ENCODE data around the gene GALNT13.

Gene GALNT13

GRCh38 chr2:154207288-154208047, 335.7 kb downstream of the GALNT13 start:
- Histone ChIP-seq H3K27me3 (ENCODE audit: low read length) (no peaks in the 10 kb centered on the region), H3K9ac (ENCODE audit: low read length) (no peak overlapping the region), H2AFZ (ENCODE audit: low read depth, low read length, severe bottlenecking) (no peak overlapping the region), H4K20me1 (ENCODE audit: low read depth, low read length) (no peaks in the 10 kb centered on the region), H3K4me2 (ENCODE audit: low read depth, low read length, poor library complexity, severe bottlenecking) (no peak overlapping the region), H3K79me2 (ENCODE audit: insufficient read depth, low read length) (no peaks in the 10 kb centered on the region), H3K9me2 (replicated peaks; ENCODE audit: insufficient read depth, low read length) (no peaks in the 10 kb centered on the region), H3K36me3 (ENCODE audit: low read length) (no peaks in the 10 kb centered on the region), H3K27ac (ENCODE audit: low read depth, low read length) (no peak overlapping the region), H3F3A (ENCODE audit: insufficient read depth) (no peaks in the 10 kb centered on the region), H3K9me3 (ENCODE audit: insufficient read depth, low read length) (no peaks in the 10 kb centered on the region), H3K4me3 (ENCODE audit: insufficient read depth, low read length, poor library complexity, severe bottlenecking) (no peak overlapping the region)
- TF ChIP-seq EZH2phosphoT487 (conservative IDR thresholded peaks at IDR 0.05; ENCODE audit: low read length), result no peak
- TF ChIP-seq, protein P1, sequence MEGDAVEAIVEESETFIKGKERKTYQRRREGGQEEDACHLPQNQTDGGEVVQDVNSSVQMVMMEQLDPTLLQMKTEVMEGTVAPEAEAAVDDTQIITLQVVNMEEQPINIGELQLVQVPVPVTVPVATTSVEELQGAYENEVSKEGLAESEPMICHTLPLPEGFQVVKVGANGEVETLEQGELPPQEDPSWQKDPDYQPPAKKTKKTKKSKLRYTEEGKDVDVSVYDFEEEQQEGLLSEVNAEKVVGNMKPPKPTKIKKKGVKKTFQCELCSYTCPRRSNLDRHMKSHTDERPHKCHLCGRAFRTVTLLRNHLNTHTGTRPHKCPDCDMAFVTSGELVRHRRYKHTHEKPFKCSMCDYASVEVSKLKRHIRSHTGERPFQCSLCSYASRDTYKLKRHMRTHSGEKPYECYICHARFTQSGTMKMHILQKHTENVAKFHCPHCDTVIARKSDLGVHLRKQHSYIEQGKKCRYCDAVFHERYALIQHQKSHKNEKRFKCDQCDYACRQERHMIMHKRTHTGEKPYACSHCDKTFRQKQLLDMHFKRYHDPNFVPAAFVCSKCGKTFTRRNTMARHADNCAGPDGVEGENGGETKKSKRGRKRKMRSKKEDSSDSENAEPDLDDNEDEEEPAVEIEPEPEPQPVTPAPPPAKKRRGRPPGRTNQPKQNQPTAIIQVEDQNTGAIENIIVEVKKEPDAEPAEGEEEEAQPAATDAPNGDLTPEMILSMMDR (IDR thresholded peaks at IDR 0.05; ENCODE audit: insufficient read depth, low read length, poor library complexity, severe bottlenecking), result no peak

- no peak overlapping the region for H2AFZ ChIP-seq (ENCODE audit: low read depth, low read length, severe bottlenecking)
- no peaks in the 10 kb centered on the region for H3F3A ChIP-seq (ENCODE audit: insufficient read depth)
- H3K9me3 ChIP-seq (ENCODE audit: insufficient read depth, low read length), result no peaks in the 10 kb centered on the region
- no peaks in the 10 kb centered on the region for H3K36me3 ChIP-seq (ENCODE audit: low read length)
- H3K27me3 ChIP-seq (ENCODE audit: low read length), result no peaks in the 10 kb centered on the region
- no peak overlapping the region for H3K4me2 ChIP-seq (ENCODE audit: low read depth, low read length, poor library complexity, severe bottlenecking)
- H3K79me2 ChIP-seq (ENCODE audit: insufficient read depth, low read length), result no peaks in the 10 kb centered on the region
- H4K20me1 ChIP-seq (ENCODE audit: low read depth, low read length), result no peaks in the 10 kb centered on the region
- H3K27ac ChIP-seq (ENCODE audit: low read depth, low read length), result no peak overlapping the region
- H3K9me2 ChIP-seq (replicated peaks; ENCODE audit: insufficient read depth, low read length), result no peaks in the 10 kb centered on the region
- TF ChIP-seq EZH2phosphoT487 (conservative IDR thresholded peaks at IDR 0.05; ENCODE audit: low read length), result no peak
- TF ChIP-seq, protein P1 (IDR thresholded peaks at IDR 0.05; ENCODE audit: insufficient read depth, low read length, poor library complexity, severe bottlenecking), result no peak
- H3K4me3 ChIP-seq (ENCODE audit: insufficient read depth, low read length, poor library complexity, severe bottlenecking), result no peak overlapping the region
- no peak overlapping the region for H3K9ac ChIP-seq (ENCODE audit: low read length)
These were observed 352.0 kb downstream of the GALNT13 start for GRCh38 chr2:154223726-154224125.

DNA sequence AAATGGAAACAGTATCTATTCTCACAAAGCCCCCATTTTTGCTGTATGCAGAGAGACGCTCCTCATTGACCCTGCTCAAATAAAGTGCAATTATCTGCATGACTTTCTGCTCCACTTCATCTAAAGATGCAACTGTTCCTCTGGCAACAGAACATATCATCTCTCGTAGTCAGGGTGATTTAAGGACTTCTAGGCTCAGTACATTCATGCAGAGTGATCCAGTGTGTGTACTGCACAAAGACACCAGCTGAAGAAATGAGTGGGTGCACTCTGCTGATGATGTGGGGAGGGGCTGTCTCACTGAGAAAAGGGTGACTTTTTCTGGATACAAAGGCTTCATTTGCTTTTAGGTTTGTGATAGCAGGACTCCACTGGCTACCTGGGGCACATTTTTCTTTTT, 355.2 kb downstream of the GALNT13 start:
- H3K9me3 ChIP-seq (ENCODE audit: insufficient read depth, low read length), result no peaks in the 10 kb centered on the region

More for the DNA sequence above, 355.2 kb downstream of the GALNT13 start:
- H3K9me2 ChIP-seq (replicated peaks; ENCODE audit: insufficient read depth, low read length), result no peaks in the 10 kb centered on the region
- no peaks in the 10 kb centered on the region for H3K36me3 ChIP-seq (ENCODE audit: low read length)
- no peak overlapping the region for H3K4me3 ChIP-seq (ENCODE audit: insufficient read depth, low read length, poor library complexity, severe bottlenecking)
- no peak overlapping the region for H3K4me2 ChIP-seq (ENCODE audit: low read depth, low read length, poor library complexity, severe bottlenecking)
- H3K27me3 ChIP-seq (ENCODE audit: low read length), result no peaks in the 10 kb centered on the region
- no peak for TF ChIP-seq EZH2phosphoT487 (conservative IDR thresholded peaks at IDR 0.05; ENCODE audit: low read length)
- TF ChIP-seq, protein P1 (IDR thresholded peaks at IDR 0.05; ENCODE audit: insufficient read depth, low read length, poor library complexity, severe bottlenecking), result no peak
- H3K9ac ChIP-seq (ENCODE audit: low read length), result no peak overlapping the region
- no peaks in the 10 kb centered on the region for H4K20me1 ChIP-seq (ENCODE audit: low read depth, low read length)
- no peak overlapping the region for H2AFZ ChIP-seq (ENCODE audit: low read depth, low read length, severe bottlenecking)
- H3F3A ChIP-seq (ENCODE audit: insufficient read depth), result no peaks in the 10 kb centered on the region
- no peaks in the 10 kb centered on the region for H3K79me2 ChIP-seq (ENCODE audit: insufficient read depth, low read length)
- no peak overlapping the region for H3K27ac ChIP-seq (ENCODE audit: low read depth, low read length)

Data from SU-DHL-6 (cell line).